Osteoblast (primary cell): ENCODE data around the gene SCRN3. TPM values are rescaled to one million over a fixed set of nuclear protein-coding genes. Genes with fewer than 3 reads are reported as not detected.
"Not testable (repeated sequence)": the region's sequence is repeated elsewhere in the genome, so short reads cannot be mapped to it uniquely, and the experiment has no call there.

Source experiments
- DNase-seq: peaks from one replicate; pipeline ENCODE4 v3.0.0; 2011; ENCODE audit warnings: low spot score, mixed read lengths; ENCODE audit not compliant: insufficient read length; ENCODE audit errors: missing footprints
- H2AFZ ChIP-seq: 2 replicates; pipeline ENCODE4 v1.6.0; 2011; ENCODE audit warnings: mild to moderate bottlenecking, low read length
- H3K27ac ChIP-seq: 2 replicates; pipeline ENCODE4 v1.5.1; 2011; ENCODE audit warnings: mild to moderate bottlenecking, low read depth, low read length, moderate library complexity
- H3K27me3 ChIP-seq: 2 replicates; pipeline ENCODE4 v1.6.0; 2012; ENCODE audit warnings: mild to moderate bottlenecking, control low read depth, inconsistent platforms, low read length, moderate library complexity; ENCODE audit not compliant: insufficient read depth
- H3K36me3 ChIP-seq: 2 replicates; pipeline ENCODE4 v1.5.1; 2011; ENCODE audit warnings: mild to moderate bottlenecking, low read length, control low read depth, moderate library complexity; ENCODE audit not compliant: insufficient read depth
- H3K4me1 ChIP-seq: 2 replicates; pipeline ENCODE4 v1.5.1; 2011; ENCODE audit warnings: mild to moderate bottlenecking, low read length, control low read depth, moderate library complexity; ENCODE audit not compliant: insufficient read depth
- H3K4me2 ChIP-seq: 2 replicates; pipeline ENCODE4 v1.6.0; 2011; ENCODE audit warnings: mild to moderate bottlenecking, low read length; ENCODE audit not compliant: insufficient read depth
- H3K4me3 ChIP-seq: fragments of 200-600 bp; sonication (generic); 3 replicates; pipeline ENCODE4 v1.5.1; 2012; ENCODE audit warnings: mild to moderate bottlenecking, low read length, inconsistent platforms; ENCODE audit not compliant: insufficient read depth
- H3K79me2 ChIP-seq: 2 replicates; pipeline ENCODE4 v1.6.0; 2012; ENCODE audit warnings: mild to moderate bottlenecking, low read length, control low read depth, inconsistent platforms; ENCODE audit not compliant: insufficient read depth
- H3K9me3 ChIP-seq: 2 replicates; pipeline ENCODE4 v1.5.1; 2011; ENCODE audit warnings: low read depth, low read length, control low read depth
- H4K20me1 ChIP-seq: 2 replicates; pipeline ENCODE4 v1.6.0; 2012; ENCODE audit warnings: mild to moderate bottlenecking, low read length, control low read depth; ENCODE audit not compliant: insufficient read depth
- CTCF ChIP-seq: IDR thresholded peaks from 2 replicates; pipeline ENCODE4 v1.5.1; 2011; ENCODE audit warnings: mild to moderate bottlenecking, low read depth, low read length, moderate library complexity; ENCODE audit errors: extremely low read depth
- total RNA-seq: library from RNA; depleted of rRNA; stranded (reverse); fragments of >200 nt; gene quantifications from 2 replicates; pipeline ENCODE4 v1.2.3, GENCODE V29; 2012

Gene SCRN3
- total RNA-seq, 1 donor = 29.7 TPM

- no peaks in the 10 kb centered on the region for H3K9me3 ChIP-seq
- H4K20me1 ChIP-seq = no peaks in the 10 kb centered on the region
- no peak for DNase-seq
- no peaks in the 10 kb centered on the region for H3K27me3 ChIP-seq
- peaks cover 9% of the 10 kb centered on the region for H3K36me3 ChIP-seq
- no peak overlapping the region for H3K4me3 ChIP-seq
- no peaks in the 10 kb centered on the region for H3K4me1 ChIP-seq
- no peak overlapping the region for H3K4me2 ChIP-seq
- no peaks in the 10 kb centered on the region for H3K79me2 ChIP-seq
- no peak overlapping the region for H3K27ac ChIP-seq
- no peak for TF ChIP-seq CTCF
- H2AFZ ChIP-seq = no peak overlapping the region
Measured at GRCh38 chr2:174403628-174404027, 8.1 kb downstream of the SCRN3 start.

- not testable (repeated sequence) for H3K4me2 ChIP-seq, H3K4me3 ChIP-seq
Measured at GRCh38 chr2:174410039-174410438, 14.5 kb downstream of the SCRN3 start.

GRCh38 chr2:174412256-174412655 lies 16.7 kb downstream of the SCRN3 start:
- DNase-seq = no peak
- Histone ChIP-seq H3K9me3 (no peaks in the 10 kb centered on the region), H3K79me2 (no peaks in the 10 kb centered on the region), H3K27me3 (no peaks in the 10 kb centered on the region), H3K4me3 (no peak overlapping the region), H3K4me2 (no peak overlapping the region), H2AFZ (no peak overlapping the region), H3K36me3 (no peaks in the 10 kb centered on the region), H3K4me1 (no peaks in the 10 kb centered on the region), H4K20me1 (no peaks in the 10 kb centered on the region), H3K27ac (no peak overlapping the region)
- TF ChIP-seq CTCF = no peak

More at GRCh38 chr2:174410039-174410438, 14.5 kb downstream of the SCRN3 start:
- H4K20me1 ChIP-seq, H3K27ac ChIP-seq, DNase-seq, H3K4me1 ChIP-seq, H3K79me2 ChIP-seq, H3K9me3 ChIP-seq, H2AFZ ChIP-seq, H3K36me3 ChIP-seq, H3K27me3 ChIP-seq: not testable (repeated sequence)

GRCh38 chr2:174428214-174428613 lies 32.7 kb downstream of the SCRN3 start:
- no peak for DNase-seq

More at GRCh38 chr2:174428214-174428613, 32.7 kb downstream of the SCRN3 start:
- Histone ChIP-seq H3K27ac (no peak overlapping the region), H3K36me3 (no peaks in the 10 kb centered on the region), H3K4me2 (no peak overlapping the region), H2AFZ (no peak overlapping the region), H3K4me3 (no peak overlapping the region), H3K9me3 (no peaks in the 10 kb centered on the region), H3K4me1 (no peaks in the 10 kb centered on the region), H3K27me3 (no peaks in the 10 kb centered on the region), H3K79me2 (no peaks in the 10 kb centered on the region), H4K20me1 (no peaks in the 10 kb centered on the region)
- TF ChIP-seq CTCF = no peak
